GM18517 (cell line): ENCODE data around the gene KRT78.
"Not testable (repeated sequence)": the region's sequence is repeated elsewhere in the genome, so short reads cannot be mapped to it uniquely, and the experiment has no call there.

Experiments
- ATAC-seq: cut with Tn5 transposase; IDR thresholded peaks from one replicate; pipeline ENCODE4 v1.9.1; 2021; ENCODE audit warnings: mild to moderate bottlenecking, moderate library complexity; ENCODE audit not compliant: unreplicated experiment

The KRT78 gene

GRCh38 chr12:52798671-52799504, 49.9 kb downstream of the KRT78 start:
- no peak for ATAC-seq

DNA sequence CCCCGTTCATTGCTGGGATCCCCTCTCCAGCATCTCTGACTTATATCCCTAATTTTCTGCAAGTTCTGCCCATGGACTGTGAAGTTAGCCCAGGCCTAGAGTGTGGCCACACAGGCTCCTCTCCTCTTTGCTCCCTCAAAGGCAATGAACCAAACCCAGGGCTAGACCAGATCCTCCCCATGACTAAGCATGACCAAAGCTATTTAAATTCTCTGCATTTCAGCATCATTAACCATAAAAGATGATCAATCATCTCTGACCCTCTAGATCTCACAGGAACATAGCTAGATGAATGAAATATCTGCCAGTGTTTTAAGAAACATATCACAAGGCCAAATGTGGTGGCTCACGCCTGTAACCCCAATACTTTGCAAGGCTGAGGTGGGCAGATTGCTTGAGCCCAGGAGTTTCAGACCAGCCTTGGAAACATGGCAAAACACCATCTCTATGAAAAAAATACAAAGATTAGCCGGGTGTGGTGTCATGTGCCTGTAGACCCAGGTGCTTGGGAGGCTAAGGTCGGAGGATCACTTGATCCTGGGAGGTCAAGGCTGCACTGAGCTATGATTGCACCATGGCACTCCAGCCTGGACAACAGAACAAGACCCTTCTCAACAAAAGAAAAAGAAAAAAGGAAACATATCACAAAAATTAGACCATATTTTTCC, 50.7 kb downstream of the KRT78 start:
- ATAC-seq, result no peak

DNA sequence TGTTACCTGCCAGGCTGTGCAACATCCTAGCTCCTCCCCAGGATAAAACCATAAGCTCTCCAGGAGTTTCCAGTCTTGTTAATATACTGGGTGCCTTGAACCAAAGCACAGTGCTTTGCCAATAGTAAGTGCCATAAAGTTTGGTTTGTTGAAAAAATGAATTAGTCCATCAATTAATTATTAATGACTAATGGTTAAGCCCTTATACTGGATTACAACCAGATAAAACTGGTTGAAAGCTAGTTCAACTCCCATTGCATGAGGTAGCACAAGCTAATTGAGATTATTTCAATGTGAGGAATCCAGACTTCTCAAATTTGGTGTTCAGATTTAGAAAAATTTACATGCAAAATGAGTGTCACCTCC, 51.3 kb downstream of the KRT78 start:
- ATAC-seq, result no peak

GRCh38 chr12:52796839-52797528, 51.8 kb downstream of the KRT78 start:
- no peak for ATAC-seq

DNA sequence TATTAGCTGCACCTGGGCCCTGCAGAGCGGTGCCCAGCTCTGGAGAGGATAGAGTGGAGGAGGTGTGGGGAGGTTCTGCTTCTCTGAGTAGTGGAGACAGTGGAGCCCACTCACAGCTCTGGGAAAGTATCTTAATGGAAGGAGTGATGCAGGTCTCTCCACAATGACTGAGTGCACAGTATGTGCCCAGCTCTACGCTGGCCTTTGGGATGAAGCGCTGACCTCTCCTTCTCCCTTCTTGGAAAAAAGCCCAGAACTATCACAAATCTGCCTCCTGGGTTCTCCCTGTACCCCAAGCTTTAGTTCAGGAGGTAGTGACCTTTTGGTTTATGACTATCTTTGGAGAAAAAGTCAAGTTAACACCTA, 52.4 kb downstream of the KRT78 start:
- ATAC-seq, result no peak

DNA sequence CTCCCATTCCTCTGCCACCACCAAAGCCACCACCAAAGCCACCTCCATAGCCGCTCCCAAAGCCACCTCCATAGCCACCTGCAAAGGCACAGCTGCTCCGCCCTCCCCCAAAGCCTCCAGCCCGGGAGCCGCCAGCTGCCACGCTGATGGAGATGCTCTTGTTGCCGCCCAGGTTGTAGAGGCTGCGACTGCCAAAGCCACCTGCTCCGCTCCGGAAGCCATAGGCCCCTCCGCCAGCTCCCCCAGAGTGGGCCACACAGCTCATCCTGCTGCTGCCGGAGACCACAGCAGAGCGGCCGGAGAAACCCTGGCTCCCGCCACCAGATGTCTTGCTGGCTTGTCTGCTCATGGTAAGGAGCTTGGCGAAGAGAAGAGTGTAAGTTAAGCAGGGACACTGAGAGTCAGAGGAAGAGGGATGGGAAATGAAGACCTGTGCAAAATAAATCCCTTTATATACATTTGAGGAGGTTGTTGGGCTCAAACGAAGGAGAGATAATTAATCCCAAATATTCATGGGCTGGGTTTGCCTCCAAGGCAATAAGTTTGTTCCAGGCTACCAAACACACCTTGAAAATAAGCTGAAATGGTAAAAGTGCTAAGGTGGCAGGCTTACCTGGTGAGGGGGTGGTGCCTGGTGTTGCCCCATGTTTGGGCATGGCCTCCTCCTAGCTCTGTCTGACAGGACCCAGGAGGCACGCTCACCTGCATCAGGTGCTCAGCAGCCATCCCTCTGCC, 52.9 kb downstream of the KRT78 start, which contains the start of gene KRT3:
Gene KRT3, minus strand, starts transcription at position 424 of the 735 bp plus-strand sequence. Its CDS starts 75 bp downstream, at position 349.
- ATAC-seq, result no peak

GRCh38 chr12:52795332-52795674, 53.5 kb downstream of the KRT78 start:
- not testable (repeated sequence) for ATAC-seq

DNA sequence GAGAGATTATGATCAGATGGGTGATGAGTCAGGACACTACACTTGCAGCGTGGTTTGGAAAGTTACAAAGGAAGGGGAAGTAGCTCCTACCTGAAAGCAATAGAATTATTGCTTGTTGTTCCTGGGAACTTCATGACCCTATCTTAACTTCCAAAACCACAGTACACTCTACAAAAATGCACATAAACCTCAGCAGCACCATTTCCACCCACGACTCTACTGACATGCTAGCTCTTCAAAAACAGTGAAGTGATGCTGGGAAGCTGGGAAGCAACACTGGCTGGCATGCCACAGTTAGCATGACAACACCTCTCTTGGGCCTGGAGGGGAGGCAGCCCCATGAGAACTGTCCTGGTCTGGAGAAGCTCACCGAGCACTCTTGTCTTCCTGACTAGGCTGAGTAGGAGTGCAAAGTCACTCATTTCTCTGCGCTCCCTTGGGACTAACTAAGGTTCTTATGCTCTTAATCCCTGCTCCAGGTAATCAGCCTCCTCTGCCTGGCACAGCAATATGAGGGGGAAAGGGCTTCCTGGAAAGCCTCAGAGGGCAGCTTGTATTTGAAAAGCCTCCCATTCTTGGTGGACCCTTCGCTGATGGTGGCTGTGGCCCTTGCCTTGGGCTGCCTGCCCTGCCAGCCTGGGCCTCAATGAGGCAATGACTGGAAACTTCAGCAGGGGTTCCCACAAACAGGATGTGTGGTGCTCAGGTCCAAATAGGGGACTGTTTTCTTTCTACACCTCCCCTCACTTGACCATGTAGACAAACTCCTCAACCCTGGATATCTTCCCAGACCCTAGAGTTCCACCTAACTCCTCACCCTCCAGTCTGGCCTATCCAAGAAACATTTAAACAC, 54.1 kb downstream of the KRT78 start:
- no peak for ATAC-seq

- no peak for ATAC-seq
Measured at GRCh38 chr12:52792185-52793029, 56.4 kb downstream of the KRT78 start.

GRCh38 chr12:52791271-52792184, 57.3 kb downstream of the KRT78 start:
- ATAC-seq, result no peak

- ATAC-seq, result no peak
Measured at GRCh38 chr12:52790427-52791270, 58.1 kb downstream of the KRT78 start.

- no peak for ATAC-seq
Measured at GRCh38 chr12:52789637-52790426, 59.0 kb downstream of the KRT78 start.

GRCh38 chr12:52788876-52789636, 59.7 kb downstream of the KRT78 start:
- ATAC-seq, result no peak

DNA sequence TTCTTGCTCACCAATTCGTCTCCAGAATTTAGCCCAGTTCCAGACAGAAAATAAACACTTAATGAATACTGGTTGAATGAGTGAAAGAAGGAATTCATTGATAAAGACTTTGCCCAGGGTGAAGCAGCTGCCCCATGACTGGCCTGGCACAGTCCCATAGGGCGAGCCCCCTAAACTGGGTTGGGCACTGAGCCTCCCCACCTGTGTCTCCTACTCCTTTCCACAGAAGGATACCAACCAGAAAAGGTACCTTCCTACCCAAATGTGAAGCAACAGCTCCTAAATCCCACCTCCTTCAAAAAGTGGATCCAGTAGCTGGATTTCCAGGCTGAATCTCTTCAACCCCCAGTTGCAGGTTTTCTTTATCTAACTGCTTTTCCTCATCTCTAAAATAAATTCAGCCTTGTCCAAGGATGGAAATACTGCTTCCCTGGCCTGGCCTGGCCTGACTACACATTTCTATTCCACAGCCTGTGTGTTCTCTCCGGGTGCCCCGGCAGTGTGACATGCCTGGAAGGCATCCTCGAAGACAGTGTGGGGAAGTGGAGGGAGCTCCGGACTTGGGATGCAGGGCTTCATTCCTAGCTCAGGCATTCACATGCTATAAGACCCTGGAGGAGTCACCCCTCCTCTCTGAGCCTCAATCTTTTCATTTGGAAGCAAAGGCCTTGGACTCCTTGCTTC, 60.5 kb downstream of the KRT78 start:
- ATAC-seq, result no peak
